ENCODE data around the gene RNASE4.
"Not testable (repeated sequence)": the region's sequence is repeated elsewhere in the genome, so short reads cannot be mapped to it uniquely, and the experiment has no call there.

Gene RNASE4, protein sequence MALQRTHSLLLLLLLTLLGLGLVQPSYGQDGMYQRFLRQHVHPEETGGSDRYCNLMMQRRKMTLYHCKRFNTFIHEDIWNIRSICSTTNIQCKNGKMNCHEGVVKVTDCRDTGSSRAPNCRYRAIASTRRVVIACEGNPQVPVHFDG

DNA sequence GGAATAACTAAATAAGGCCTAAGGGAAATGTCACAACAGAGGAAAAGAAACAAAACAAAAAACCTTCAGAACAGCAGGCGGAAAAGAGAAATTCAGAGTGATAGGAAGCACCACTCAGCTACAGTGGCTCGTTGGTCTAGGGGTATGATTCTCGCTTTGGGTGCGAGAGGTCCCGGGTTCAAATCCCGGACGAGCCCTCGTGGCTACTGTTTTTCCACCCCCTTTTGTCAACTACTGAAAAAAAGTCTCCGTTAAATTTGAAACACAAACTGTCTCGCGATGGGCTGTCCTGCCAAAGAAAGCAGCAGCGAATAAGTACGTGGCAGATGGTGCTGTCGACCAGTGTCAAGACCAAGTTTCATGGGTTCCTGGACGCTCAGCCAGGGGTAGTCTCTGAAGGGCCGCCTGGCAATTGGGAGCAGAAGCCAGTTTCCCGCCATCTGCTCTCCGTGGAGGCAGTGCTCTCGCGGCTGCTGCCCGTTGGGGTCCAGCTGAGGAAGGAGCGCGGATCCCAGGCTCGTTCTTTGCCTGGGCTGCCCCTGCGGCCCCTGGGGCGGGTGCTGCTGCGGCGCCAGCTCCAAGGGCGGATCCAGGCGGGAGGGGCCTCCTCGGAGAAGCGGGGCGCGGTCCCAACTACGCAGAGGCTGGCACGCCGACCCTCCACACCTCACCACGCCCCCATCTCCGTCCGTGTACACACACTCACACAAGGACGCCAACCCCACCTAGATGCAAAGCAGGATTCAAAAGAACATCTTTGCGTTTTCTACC lies at the start of gene RNASE4:
RNASE4 (plus strand) TSS at position 670 of the 771 bp plus-strand sequence. CDS start 14,812 bp downstream, outside the sequence.
- no peak for DNase-seq (ENCODE audit: low read depth, low spot score)

DNA sequence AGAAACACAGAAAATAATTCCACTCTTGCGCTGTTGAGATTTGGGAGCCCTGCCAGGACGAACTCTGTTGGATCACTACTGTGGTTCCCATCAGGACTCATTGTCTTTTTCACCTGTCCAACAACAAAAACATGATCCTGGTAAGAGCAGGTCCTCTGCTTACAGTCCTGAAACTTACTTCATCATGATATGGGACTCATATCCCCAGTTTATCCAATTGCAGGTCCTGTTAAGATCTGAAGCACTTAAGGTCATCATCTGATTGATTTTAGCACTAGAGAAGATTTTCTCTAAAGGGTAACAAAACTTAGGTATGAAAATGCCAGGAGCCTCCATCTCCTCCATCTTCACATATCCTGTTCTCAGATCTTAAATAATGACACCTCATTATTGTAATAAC lies 42.8 kb upstream of the RNASE4 start, which contains the start of gene OR6S1:
OR6S1 (minus strand) TSS at position 101 of the 400 bp plus-strand sequence; CDS start at position 101, 0 bp downstream.
- no peak for DNase-seq (ENCODE audit: low read depth, low spot score)

DNA sequence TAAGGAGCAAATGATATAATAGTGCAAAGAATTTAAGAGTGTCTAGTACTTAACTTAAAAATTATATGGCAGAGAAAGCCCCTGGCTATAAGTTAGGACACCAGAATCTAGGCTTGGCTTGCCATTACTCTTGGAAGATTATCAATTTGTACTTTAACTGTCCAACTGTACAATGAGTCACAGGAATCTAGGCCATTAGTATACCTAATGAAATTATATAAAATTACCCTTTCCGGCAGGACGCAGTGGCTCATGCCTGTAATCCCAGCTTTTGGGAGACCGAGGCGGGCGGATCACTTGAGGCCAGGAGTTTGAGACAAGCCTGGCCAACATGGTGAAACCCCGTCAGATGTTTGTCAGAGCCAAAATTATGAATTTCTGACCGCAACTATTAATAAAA lies 42.2 kb upstream of the RNASE4 start:
- no peak for DNase-seq (ENCODE audit: low read depth, low spot score)

DNA sequence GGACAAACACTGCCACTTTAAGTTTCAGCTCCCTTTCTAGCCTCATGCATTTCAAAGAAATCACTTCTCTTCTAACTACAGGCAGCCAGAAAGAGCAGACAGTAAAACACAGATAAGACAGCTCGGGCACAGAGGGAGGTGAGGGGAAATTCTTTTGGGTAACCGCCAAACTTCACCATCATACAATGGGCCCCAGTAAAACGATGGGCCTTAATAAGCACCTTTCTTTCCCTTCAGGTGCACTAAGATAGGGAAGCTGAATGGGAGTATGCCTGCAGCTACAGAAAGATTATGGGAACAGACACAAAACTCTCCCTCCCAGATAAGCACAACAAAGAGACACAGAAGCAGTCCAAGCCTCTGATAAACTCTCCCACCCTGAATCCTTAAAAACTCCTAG lies 41.6 kb upstream of the RNASE4 start:
- not testable (repeated sequence) for DNase-seq (ENCODE audit: low read depth, low spot score)

DNA sequence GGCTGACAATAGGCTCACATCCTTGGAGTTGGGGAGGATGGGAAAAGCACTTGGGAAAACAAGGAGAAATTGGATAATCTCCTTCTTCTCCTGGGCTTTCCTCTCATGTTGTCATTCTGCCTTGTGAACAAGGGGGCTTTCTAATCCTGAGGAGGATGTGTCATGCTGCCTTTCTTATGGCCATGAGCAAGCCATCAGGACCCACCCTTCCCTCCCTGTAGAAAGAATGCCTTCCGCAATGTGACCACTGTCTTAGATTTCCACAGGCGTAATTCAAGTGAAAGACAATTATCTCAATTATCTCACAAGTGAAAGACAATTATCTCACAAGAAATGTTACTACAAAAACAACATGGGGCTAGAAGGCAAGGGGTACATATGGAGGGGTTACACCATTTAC lies 39.8 kb upstream of the RNASE4 start:
- DNase-seq (ENCODE audit: low read depth, low spot score): no peak

DNA sequence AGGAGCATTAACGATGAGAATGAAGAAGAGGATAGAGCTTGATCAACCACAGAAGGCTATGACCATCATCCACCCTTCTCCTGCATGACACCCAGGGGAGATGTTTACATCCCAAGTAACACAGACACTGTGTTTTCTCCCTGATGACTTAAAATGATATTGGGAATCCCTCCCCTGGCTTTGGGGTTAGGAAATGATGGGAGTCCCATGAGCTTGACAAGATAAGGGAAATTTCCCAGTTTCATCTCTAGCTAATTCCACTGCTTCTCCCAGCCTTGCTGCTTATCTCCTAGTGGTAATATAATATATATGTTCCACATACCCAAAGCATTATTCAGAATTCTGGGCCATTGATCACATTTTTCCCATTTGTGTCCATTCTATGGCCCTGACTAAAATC lies 38.9 kb upstream of the RNASE4 start:
- no peak for DNase-seq (ENCODE audit: low read depth, low spot score)

DNA sequence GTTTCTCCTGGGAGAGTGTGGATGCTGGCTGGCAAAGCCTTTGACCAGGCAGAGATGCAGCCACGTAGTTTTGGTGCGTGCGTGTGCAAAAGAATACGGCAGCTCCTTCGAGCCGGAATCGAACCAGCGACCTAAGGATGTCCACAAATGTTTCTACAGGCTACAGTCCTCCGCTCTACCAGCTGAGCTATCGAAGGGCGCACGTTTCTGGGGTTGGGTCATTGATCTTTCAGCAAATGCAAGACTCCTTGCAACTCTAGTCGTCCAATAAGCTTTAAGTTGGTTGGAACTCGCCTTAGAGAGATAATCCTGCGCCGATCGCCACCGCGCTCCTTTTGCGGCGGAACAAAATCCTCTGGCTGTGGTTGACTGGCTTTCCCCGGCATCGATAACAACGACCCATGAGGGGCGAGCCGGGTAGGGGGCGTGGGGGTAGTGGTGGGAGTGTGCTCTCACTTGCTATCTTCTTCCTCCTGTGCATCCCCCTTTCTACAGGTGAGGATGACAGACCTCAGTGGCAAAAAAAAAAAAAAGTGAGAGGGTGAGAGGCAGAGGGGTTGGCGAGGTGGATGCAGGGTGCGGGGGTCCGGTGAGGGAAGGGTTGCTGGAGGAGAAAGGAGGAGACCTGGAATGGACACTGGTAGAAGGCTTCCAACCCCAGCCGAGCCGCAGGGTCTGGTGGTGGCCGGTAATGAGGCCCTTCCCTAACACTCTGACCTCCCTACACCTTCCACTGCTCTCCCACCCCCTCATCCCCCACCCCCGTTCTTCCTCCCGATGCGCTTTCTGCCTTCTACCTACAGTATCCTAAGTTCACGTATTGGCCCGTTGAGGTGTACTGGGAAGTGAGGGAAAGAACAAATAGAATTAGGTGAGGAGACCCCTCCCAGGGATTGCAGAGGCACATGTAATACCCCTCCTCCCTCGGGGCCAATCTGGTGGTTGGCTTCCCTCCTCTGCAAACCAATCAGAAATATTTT lies 31.1 kb upstream of the RNASE4 start:
- no peak for DNase-seq (ENCODE audit: low read depth, low spot score)

DNA sequence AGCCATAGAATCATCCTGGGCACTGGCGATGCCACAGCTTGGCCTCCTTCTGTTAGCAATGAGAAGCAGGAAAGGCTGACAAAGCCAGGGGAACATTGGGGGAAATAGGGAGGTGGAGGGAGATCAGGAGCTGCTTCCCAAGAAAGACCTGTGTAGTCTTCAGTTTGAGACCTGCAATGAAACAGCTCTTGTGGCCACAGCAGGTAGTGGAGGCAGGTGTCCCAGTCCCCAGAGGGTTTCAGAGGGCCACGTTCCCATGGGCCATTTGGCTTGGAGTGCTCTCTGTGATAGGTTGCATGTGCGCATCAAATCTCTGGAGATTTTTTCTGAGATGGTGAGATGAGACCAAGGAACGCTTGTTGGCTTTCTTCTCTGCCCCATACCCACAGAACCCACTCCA lies 28.5 kb upstream of the RNASE4 start:
- DNase-seq (ENCODE audit: low read depth, low spot score): no peak

DNA sequence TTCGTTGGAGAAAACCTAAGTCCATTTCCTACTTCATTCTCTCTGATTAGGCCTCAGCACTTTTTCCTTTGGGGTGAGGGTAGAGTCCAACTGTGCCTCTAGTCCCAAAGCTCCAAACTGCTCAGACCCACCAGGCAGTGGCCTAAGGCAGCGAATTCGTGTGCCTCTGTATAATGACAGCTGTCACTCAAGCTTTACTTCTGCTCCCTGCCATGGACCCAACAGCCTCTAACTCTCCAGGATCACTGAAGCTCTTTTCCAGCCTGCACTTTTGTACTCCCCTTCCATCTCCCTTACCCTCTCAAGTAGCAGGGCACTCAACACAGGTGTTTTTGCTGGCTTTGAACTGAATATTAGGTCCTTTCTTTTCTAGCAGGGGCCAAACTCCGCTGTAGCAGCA lies 28.1 kb upstream of the RNASE4 start:
- DNase-seq (ENCODE audit: low read depth, low spot score): no peak

DNA sequence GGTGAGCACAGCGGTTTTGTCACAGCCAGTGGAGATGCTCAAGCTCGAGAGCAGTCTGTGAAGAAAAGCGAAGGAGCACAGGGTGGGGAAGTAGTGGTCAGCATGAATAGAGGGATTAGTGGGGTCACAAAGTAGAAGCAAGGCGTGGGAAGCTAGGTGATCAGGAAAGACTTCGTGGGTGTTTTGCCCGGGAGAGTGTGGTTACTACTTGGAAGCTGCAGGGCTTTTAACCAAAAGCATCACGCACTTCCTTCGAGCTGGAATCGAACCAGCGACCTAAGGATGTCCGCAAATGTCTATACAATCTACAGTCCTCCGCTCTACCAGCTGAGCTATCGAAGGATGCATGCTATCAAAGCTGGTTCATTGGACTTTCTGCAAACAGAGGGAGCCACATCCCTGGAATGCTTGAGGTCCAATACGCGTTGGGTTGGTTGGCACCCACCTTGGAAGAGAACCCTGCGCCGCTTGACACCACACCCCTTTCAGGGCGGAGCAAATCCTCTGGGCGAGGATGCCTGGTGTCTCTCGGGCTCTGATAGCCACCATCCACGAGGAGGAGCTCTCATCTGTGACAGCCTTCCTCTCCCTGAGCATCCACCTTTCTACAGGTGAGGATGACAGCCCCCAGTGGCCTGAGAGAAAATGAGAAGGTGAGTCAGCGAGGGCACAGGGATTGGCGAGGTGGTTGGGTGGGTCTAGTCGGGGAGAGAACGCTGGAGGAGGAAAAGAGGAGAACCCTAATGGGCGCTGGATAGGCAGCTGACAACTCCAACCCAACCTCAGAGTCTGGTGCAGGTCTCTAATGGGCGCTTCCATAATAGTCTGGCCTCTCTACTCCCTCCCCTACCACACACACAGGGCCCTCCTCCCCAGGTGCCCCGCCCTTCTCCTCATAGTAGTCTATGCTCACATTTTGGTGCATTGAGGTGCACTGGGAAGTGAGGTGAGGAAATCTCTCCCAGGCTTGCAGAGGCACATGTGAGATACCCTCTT lies 26.8 kb upstream of the RNASE4 start:
- DNase-seq (ENCODE audit: low read depth, low spot score): peak; percentile 92

DNA sequence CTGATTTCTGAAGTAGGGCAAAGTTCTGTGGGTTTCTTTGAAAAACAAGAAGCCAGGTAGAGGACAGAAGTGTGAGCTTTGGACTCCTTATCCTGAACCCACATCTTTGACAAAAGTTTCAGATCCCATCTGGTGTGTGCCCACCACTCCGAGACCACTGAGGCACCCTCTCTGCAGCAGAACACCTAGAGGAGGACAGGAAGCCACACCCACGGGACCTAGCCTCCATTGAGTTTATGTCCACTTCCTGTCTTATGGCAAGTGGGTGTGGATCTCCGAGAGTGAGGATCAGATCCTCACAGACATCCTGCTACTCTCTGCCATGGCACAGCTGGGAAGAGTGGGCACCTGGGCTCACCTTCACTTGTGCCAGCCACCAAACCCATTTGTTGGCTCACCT lies 26.1 kb upstream of the RNASE4 start:
- no peak for DNase-seq (ENCODE audit: low read depth, low spot score)

DNA sequence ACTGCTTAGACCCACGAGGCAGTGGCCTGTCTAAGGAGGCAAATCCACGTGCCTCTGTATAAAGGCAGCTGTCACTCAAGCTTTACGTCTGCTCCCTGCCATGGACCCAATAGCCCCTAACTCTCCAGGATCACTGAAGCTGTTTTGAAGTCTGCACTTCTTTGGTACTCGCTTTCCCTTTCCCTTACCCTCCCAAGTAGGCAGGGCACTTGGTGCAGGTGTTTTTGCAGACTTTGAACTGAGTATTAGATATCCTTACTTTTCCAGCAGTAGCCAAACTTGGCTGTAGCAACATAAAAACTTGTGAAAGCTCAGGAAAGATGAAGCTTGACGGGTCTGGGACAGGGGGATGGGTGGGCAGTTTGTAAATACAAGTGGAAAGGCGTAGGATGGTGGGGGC lies 25.0 kb upstream of the RNASE4 start:
- DNase-seq (ENCODE audit: low read depth, low spot score): no peak

DNA sequence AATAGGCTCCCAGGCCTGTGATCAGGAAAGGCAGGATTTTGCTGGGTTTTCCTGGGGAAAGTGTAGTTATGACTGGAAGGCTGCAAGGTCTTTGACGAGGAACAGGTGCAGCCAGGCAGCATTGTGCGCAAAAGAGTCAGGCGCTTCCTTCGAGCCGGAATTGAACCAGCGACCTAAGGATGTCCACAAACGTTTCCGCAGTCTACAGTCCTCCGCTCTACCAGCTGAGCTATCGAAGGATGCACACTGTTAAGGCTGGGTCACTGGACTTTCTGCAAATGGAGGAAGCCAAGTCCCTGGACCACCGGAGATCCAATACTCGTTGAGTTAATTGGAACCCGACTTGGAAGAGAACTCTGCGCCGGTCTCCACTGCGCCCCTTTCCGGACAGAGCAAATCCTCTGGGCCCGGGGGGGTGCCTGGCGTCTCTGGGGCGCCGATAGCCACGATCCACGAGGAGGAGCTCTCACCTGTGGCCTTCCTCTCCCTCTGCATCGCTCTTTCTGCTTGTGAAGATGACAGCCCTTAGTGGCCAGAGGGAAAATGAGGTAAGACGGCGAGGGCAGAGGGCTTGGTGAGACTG lies 24.5 kb upstream of the RNASE4 start:
- no peak for DNase-seq (ENCODE audit: low read depth, low spot score)

DNA sequence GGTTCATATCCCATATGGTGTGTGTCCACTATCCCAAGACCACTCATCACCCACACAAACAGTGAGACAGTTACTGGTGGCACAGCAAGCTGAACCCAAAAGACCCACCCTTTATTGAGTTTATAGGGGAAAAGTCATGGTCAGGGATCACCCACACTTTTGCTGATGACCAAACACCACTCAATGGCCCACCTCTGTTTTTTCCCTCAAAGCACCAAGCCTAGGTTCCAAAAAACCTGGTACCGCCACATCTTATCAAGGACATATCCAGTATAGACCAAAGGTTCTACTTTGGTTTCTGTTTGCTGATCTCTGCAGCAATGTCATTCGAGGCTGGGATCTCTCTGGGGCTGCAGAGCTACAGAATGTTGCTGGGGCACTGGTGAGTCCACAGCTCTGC lies 23.2 kb upstream of the RNASE4 start:
- DNase-seq (ENCODE audit: low read depth, low spot score): no peak

DNA sequence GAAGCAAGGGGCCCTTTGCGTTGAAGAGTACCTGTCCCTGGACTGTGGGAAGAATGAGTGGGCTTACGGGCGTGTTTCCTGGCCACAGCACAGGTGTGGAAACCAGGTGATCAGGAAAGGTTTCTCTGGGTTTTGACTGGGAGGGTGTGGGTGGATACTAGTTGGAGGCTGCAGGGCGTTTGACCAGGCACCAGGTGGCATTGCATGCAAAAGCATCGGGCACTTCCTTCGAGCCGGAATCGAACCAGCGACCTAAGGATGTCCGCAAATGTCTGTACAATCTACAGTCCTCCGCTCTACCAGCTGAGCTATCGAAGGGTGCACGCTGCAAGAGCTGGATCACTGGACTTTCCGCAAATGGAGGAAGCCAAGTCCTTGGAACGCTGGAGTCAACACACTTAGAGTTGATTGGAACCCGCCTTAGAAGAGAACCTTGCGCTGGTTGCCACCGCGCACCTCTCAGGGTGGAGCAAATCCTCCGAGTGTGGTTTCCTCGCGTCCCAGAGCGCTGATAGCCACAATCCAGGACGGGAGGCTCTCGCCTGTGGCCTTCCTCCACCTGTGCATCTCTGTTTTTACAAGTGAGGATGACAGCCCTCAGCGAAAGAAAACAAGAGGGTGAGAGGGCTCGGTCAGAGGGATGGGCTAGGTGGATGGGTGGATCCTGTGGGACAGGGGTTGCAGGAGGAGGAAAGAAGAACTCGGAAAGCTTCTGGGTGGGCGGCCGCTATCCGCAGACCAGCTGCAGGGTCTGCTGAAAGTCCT lies 21.2 kb upstream of the RNASE4 start:
- DNase-seq (ENCODE audit: low read depth, low spot score): no peak

DNA sequence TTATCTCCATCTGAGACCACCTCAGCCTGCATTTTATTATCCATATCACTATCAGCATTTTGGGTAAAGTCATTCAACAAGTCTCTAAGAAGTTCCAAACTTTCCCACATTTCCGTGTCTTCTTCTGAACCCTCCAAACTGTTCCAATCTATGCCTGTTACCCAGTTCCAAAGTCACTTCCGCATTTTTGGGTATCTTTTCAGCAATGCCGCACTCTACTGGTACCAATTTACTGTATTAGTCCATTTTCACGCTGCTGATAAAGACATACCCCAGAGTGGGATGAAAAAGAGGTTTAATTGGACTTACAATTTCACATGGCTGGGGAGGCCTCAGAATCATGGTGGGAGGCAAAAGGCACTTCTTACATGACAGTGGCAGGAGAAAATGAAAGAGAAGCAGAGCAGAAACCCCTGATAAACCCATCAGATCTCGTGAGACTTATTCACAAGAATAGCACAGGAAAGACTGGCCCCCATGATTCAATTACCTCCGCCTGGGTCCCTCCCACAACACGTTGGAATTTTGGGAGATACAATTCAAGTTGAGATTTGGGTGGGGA lies 17.9 kb upstream of the RNASE4 start:
- not testable (repeated sequence) for DNase-seq (ENCODE audit: low read depth, low spot score)

DNA sequence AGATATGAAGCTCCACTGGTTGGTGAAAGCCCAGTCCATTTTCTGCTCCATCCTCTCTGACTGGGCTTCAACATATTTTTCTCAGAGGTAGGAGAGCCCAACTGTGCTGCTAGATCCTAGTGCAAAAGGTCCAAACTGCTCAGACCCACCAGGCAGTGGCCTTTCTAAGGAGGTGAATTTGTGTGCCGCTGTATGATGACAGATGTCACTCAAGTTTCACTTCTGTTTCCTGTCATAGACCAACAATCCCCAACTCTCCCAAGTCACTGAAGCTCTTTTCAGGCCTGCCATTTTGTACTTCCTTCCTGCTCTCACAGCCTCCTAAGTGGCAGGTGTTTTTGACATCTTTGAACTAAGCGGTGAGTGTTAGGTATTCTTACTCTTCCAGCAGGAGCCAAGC lies 16.4 kb upstream of the RNASE4 start:
- no peak for DNase-seq (ENCODE audit: low read depth, low spot score)

DNA sequence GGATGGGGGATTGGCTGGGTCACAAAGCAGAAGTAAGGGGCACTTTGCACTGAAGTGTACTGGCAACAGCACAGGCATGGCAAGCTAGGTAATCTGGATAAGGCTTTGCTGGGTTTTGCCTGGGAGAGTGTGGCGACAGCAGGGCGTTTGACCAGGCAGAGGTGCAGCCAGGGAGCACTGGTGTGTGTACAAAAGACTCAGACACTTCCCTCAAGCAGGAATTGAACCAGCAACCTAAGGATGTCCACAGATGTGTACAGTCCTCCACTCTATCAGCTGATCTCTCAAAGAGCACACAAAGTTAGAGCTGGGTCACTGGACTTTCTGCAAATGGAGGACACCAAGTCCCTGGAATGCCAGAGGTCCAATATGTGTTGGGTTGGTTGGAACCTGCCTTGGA lies 15.4 kb upstream of the RNASE4 start:
- no peak for DNase-seq (ENCODE audit: low read depth, low spot score)

DNA sequence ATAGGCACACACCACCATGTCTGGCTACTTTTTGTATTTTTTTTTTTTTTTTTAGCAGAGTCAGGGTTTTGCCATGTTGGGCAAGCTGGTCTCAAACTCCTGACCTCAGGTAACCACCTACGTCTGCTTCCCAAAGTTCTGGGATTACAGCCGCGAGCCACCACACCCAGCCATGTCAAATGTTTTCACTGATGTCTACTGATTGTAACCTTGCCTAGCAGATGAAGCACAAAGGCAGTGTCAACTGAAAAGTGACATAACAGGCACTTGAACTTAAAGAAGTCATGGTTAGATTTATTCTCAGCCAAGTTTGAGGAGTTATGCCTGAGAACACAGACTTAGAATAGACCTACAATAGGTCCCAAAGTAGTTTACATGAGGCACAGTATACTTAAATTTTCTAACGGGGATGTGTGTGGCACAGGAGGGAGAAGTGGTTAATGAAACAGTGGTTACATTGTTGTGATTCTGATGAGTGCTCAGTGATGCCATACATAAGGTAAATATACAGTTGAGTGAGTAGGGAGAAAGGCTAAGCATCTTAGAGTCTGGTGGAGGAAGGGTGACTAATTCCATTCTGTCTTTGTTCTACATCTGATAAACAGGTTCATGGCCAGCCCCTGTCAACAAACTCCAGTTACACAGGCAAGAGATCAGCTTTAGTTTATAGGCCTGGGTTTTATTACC lies 12.6 kb upstream of the RNASE4 start:
- no peak for DNase-seq (ENCODE audit: low read depth, low spot score)

All from iPS DF 19.7 (cell line).